ENCODE measurements around the gene CRAMP1.

DNA sequence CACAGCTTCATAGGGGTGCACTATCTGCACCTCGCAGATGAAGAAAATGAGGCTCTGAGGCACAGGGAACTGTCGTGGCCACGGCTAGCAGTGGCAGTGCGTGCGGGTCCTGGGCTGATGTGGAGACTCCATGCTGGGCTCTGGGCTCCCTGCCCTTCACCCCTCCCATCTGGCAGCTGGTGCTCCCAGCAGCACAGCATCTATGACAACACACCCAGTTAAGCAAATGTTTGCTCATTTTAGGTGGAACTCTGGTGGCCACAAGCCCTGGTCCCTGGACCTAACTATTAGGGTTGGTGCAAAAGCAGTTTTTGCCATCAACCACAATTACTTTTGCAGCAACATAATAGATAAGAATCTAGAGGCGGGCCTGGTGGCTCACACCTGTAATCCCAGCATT, 31.2 kb upstream of the CRAMP1 start:
- no peak for TF ChIP-seq HDAC2 (IDR thresholded peaks at IDR 0.05)
- TF ChIP-seq, protein P1, sequence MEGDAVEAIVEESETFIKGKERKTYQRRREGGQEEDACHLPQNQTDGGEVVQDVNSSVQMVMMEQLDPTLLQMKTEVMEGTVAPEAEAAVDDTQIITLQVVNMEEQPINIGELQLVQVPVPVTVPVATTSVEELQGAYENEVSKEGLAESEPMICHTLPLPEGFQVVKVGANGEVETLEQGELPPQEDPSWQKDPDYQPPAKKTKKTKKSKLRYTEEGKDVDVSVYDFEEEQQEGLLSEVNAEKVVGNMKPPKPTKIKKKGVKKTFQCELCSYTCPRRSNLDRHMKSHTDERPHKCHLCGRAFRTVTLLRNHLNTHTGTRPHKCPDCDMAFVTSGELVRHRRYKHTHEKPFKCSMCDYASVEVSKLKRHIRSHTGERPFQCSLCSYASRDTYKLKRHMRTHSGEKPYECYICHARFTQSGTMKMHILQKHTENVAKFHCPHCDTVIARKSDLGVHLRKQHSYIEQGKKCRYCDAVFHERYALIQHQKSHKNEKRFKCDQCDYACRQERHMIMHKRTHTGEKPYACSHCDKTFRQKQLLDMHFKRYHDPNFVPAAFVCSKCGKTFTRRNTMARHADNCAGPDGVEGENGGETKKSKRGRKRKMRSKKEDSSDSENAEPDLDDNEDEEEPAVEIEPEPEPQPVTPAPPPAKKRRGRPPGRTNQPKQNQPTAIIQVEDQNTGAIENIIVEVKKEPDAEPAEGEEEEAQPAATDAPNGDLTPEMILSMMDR (IDR thresholded peaks at IDR 0.05) = no peak
- no peak for TF ChIP-seq RFX5 (IDR thresholded peaks at IDR 0.05)
- no peak for TF ChIP-seq KDM1A (IDR thresholded peaks at IDR 0.05; ENCODE audit: low read depth)
- TF ChIP-seq NR3C1 (IDR thresholded peaks at IDR 0.05) = no peak
- TF ChIP-seq CBX2 (IDR thresholded peaks at IDR 0.05; ENCODE audit: borderline replicate concordance, low read depth) = no peak
